Measurements from ENCODE around the gene VPS36. TPM values are rescaled to one million over a fixed set of nuclear protein-coding genes. Genes with fewer than 3 reads are reported as not detected.

VPS36 gene
- polyA plus RNA-seq, 1 donor from 2014 or later, result 85.4 TPM

- H3F3A ChIP-seq (ENCODE audit: insufficient read depth, low read length, poor library complexity, severe bottlenecking), result no peaks in the 10 kb centered on the region
- TF ChIP-seq EZH2 (IDR thresholded peaks at IDR 0.05; ENCODE audit: borderline replicate concordance, insufficient read depth, low read length, poor library complexity, severe bottlenecking) (no peak), SMC3 (conservative IDR thresholded peaks at IDR 0.05; ENCODE audit: poor library complexity) (no peak), POLR2AphosphoS5 (IDR thresholded peaks at IDR 0.05) (no peak), REST (IDR thresholded peaks at IDR 0.05; ENCODE audit: borderline replicate concordance) (peak; percentile 37), CTCF (IDR thresholded peaks at IDR 0.05; ENCODE audit: poor library complexity, severe bottlenecking) (no peak), MXI1 (conservative IDR thresholded peaks at IDR 0.05; ENCODE audit: poor library complexity, severe bottlenecking) (peak; percentile 78), RAD21 (conservative IDR thresholded peaks at IDR 0.05) (no peak), TAF1 (IDR thresholded peaks at IDR 0.05; ENCODE audit: low read depth) (peak; percentile 44), EP300 (conservative IDR thresholded peaks at IDR 0.05; ENCODE audit: poor library complexity, severe bottlenecking) (peak; percentile 7)
- H4K20me1 ChIP-seq (ENCODE audit: insufficient read depth), result no peaks in the 10 kb centered on the region
- peak overlapping the region; percentile 87 for H3K4me3 ChIP-seq (ENCODE audit: low read length)
- H3K36me3 ChIP-seq (ENCODE audit: insufficient read depth, low read length), result no peaks in the 10 kb centered on the region
- peak overlapping the region; percentile 81 for H3K27ac ChIP-seq (ENCODE audit: low read length)
- peak overlapping the region; percentile 79 for H3K4me2 ChIP-seq (ENCODE audit: low read length)
- H3K9ac ChIP-seq (ENCODE audit: low read length), result peak overlapping the region; percentile 79
- H3K9me2 ChIP-seq (ENCODE audit: insufficient read depth, low read length), result no peaks in the 10 kb centered on the region
- H2AFZ ChIP-seq (ENCODE audit: low read depth, low read length), result peak overlapping the region; percentile 97
- H3K9me3 ChIP-seq (ENCODE audit: low read length), result no peaks in the 10 kb centered on the region
- H3K27me3 ChIP-seq (ENCODE audit: insufficient read depth, low read depth, low read length), result no peaks in the 10 kb centered on the region
- H3K79me2 ChIP-seq (replicated peaks; ENCODE audit: insufficient read depth, low read length), result peaks cover 24% of the 10 kb centered on the region
Measured at GRCh38 chr13:52455677-52456041, 5.2 kb upstream of the VPS36 start.

- H3F3A ChIP-seq (ENCODE audit: insufficient read depth, low read length, poor library complexity, severe bottlenecking), result no peaks in the 10 kb centered on the region
- no peaks in the 10 kb centered on the region for H3K36me3 ChIP-seq (ENCODE audit: insufficient read depth, low read length)
- no peaks in the 10 kb centered on the region for H3K27me3 ChIP-seq (ENCODE audit: insufficient read depth, low read depth, low read length)
- no peaks in the 10 kb centered on the region for H3K9me3 ChIP-seq (ENCODE audit: low read length)
- no peaks in the 10 kb centered on the region for H3K9me2 ChIP-seq (ENCODE audit: insufficient read depth, low read length)
- H3K4me2 ChIP-seq (ENCODE audit: low read length), result peak within 1 kb of the TSS; percentile 79
- TF ChIP-seq EZH2 (IDR thresholded peaks at IDR 0.05; ENCODE audit: borderline replicate concordance, insufficient read depth, low read length, poor library complexity, severe bottlenecking), result no peak
- peak; percentile 44 for TF ChIP-seq CTCF (IDR thresholded peaks at IDR 0.05; ENCODE audit: poor library complexity, severe bottlenecking)
- no peak for TF ChIP-seq REST (IDR thresholded peaks at IDR 0.05; ENCODE audit: borderline replicate concordance)
- TF ChIP-seq POLR2AphosphoS5 (IDR thresholded peaks at IDR 0.05), result peak; percentile 84
- peak; percentile 33 for TF ChIP-seq RAD21 (conservative IDR thresholded peaks at IDR 0.05)
- peak; percentile 69 for TF ChIP-seq EP300 (conservative IDR thresholded peaks at IDR 0.05; ENCODE audit: poor library complexity, severe bottlenecking)
- TF ChIP-seq TAF1 (IDR thresholded peaks at IDR 0.05; ENCODE audit: low read depth), result peak; percentile 30
- peak; percentile 85 for TF ChIP-seq MXI1 (conservative IDR thresholded peaks at IDR 0.05; ENCODE audit: poor library complexity, severe bottlenecking)
- no peak for TF ChIP-seq SMC3 (conservative IDR thresholded peaks at IDR 0.05; ENCODE audit: poor library complexity)
- H3K27ac ChIP-seq (ENCODE audit: low read length), result peak within 1 kb of the TSS; percentile 81
- peaks cover 24% of the 10 kb centered on the region for H3K79me2 ChIP-seq (replicated peaks; ENCODE audit: insufficient read depth, low read length)
- peak within 1 kb of the TSS; percentile 97 for H2AFZ ChIP-seq (ENCODE audit: low read depth, low read length)
- peak within 1 kb of the TSS; percentile 79 for H3K9ac ChIP-seq (ENCODE audit: low read length)
- H3K4me3 ChIP-seq (ENCODE audit: low read length), result peak within 1 kb of the TSS; percentile 87
- no peaks in the 10 kb centered on the region for H4K20me1 ChIP-seq (ENCODE audit: insufficient read depth)
Measured at GRCh38 chr13:52454820-52455676, 4.6 kb upstream of the VPS36 start, which contains the start of gene CKAP2. Gene CKAP2, plus strand, starts transcription at chr13:52455478. Its CDS starts 79 bp downstream, at chr13:52455557.
